Ovary (tissue), 9 donors: Measurements from ENCODE around the gene LENG8. TPM values are rescaled to one million over a fixed set of nuclear protein-coding genes. Genes with fewer than 3 reads are reported as not detected.
A peak's percentile ranks its signal among the peaks of the same experiment; 100 is the strongest.

ENCODE experiments used
- DNase-seq, 5 donors: peaks; one replicate each; pipeline ENCODE4 v3.0.0-alpha.2; 2019 to 2020
- H3K27ac ChIP-seq, 2 donors: fragments of 200-600 bp; one replicate each; pipeline versions ENCODE4 v1.5.1 to v1.8.0; 2019 to 2022
- H3K27me3 ChIP-seq: fragments of 200-600 bp; one replicate; pipeline ENCODE4 v1.8.0; 2022
- H3K36me3 ChIP-seq: fragments of 200-600 bp; sonication (generic); one replicate; pipeline ENCODE4 v1.5.1; 2019
- H3K4me1 ChIP-seq: one replicate; pipeline ENCODE4 v1.8.1; 2013; ENCODE audit warnings: mild to moderate bottlenecking, moderate library complexity; ENCODE audit not compliant: insufficient read depth
- H3K4me3 ChIP-seq: fragments of 200-600 bp; sonication (generic); one replicate; pipeline ENCODE4 v1.5.1; 2017
- H3K9me3 ChIP-seq, 2 donors: fragments of 200-600 bp in 1 of 2; sonication (generic) in 1 of 2; one replicate each; pipeline versions ENCODE4 v1.5.1 to v1.8.1; 2013 to 2019; ENCODE audit warnings: mild to moderate bottlenecking in 1 of 2, moderate library complexity in 1 of 2
- CTCF ChIP-seq, 3 donors: fragments of 450-650 bp in 2 of 3; fragments of 200-600 bp in 1 of 3; IDR thresholded peaks; one replicate each; pipeline versions ENCODE4 v1.5.1 to v1.8.0; 2016 to 2022; ENCODE audit warnings: antibody characterized with exemption in 3 of 3, mild to moderate bottlenecking in 1 of 3
- EP300 ChIP-seq: sonication (generic); formaldehyde crosslinking; IDR thresholded peaks from one replicate; pipeline ENCODE4 v1.6.1; 2017; ENCODE audit warnings: antibody characterized with exemption
- POLR2A ChIP-seq: fragments of 450-650 bp; IDR thresholded peaks from one replicate; pipeline ENCODE4 v1.6.1; 2017; ENCODE audit warnings: antibody characterized with exemption, mild to moderate bottlenecking, moderate library complexity
- WGBS, 3 donors: extraction: QIAGEN DNeasy Blood & Tissue Kit in 1 of 3; methylation state at CpG; one replicate each; pipeline versions ENCODE4 v1.1.5 to v1.1.7; 2013 to 2017; 5-methylcytosine and 5-hydroxymethylcytosine counted together
- intact Hi-C, 4 donors: fragments of 100-400 bp; cut with DNase I; formaldehyde crosslinking; loops; one replicate each; pipeline versions ENCODE4 v1.11.0 to v1.15.1; 2022 to 2023
- polyA plus RNA-seq, 2 donors: library from polyadenylated mRNA; stranded (reverse); fragments of 200-250 nt in 1 of 2; fragments of 350-450 nt in 1 of 2; fragmentation: Illumina TruSeq in 1 of 2; extraction: RNeasy Lipid Tissue Mini Kit (QIAGEN cat#74804) in 1 of 2; gene quantifications; one replicate each; pipeline ENCODE4 v1.2.3, GENCODE V29; 2013 to 2014
- total RNA-seq, 7 donors: library from RNA; depleted of rRNA in 2 of 7; stranded (reverse); fragments of >200 nt in 2 of 7; fragmentation: NEBNext Ultra II Directional in 3 of 7; extraction: Animal tissue kit (Norgen Biotek cat#: 25700) in 3 of 7; gene quantifications; one replicate each; pipeline versions ENCODE4 v1.1.0 to v1.2.4, GENCODE V29; 2016 to 2023
- donor health status: DM: no; HTN: no; CAD: no; lungs with moderate emphysema.
- donor health status: DM: no; HTN: no; CAD: no.
- donor health status: Bipolar disorder and iron deficiency.
- donor health status: DM: yes; HTN: yes; CAD: no.
- donor health status: DM: no; HTN: no; CAD: no.
- donor health status: DM: yes; HTN: yes; CAD: no.

LENG8 gene
- total and polyA plus RNA-seq, 9 donors, result 29.9 to 207 (median 136) TPM

- H3K9me3 ChIP-seq, result no peaks in the 10 kb centered on the region
- TF ChIP-seq POLR2A (no peak), EP300 (no peak), CTCF (IDR thresholded peaks at IDR 0.05) (no peak)
- H3K36me3 ChIP-seq, result no peaks in the 10 kb centered on the region
- no peak for DNase-seq
- no peak overlapping the region for H3K4me3 ChIP-seq
- intact Hi-C loops, result no loop called here
- peaks cover 2% of the 10 kb centered on the region for H3K4me1 ChIP-seq
- H3K27me3 ChIP-seq, result no peaks in the 10 kb centered on the region
- 26 to 38% (median 28%) methylated on average over 8 of the region's 8 CpGs for WGBS, 3 donors
- no peak overlapping the region for H3K27ac ChIP-seq
These were observed 19.9 kb upstream of the LENG8 start for GRCh38 chr19:54429176-54429495.

DNA sequence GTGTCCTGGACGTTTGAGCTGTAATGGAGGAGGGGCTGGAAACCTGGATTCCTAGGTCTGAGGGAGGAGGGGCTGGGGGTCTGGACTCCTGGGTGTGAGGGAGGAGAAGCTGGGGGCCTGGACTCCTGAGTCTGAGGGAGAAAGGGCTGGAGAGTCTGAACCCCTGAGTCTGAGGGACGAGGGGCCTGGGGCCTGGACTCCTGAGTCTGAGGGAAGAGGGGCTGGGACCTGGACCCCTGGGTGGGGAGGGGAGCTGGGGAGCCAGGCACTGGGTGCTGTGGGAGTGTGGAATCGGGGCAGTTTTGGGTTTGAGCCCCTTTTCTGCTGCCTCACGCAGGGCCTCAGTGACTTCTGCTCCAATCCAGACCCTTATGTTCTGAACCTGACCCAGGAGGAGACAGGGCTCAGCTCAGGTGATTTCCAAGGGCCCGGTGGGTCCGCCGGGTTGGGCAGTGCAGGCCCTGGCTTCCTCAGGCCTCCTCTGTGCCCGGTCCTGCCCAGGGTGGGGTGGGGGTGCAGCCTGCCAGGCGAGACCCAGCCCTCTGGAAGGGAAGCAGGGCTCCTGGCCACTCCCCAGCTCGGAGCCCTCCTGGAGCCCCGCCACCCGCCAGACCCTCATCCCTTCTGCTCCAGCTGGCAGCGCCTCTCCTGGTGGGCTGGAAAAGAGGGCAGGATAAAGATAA lies 19.3 kb upstream of the LENG8 start:
- Histone ChIP-seq H3K27me3 (no peaks in the 10 kb centered on the region), H3K4me1 (peaks cover 3% of the 10 kb centered on the region), H3K9me3 (no peaks in the 10 kb centered on the region), H3K36me3 (no peaks in the 10 kb centered on the region), H3K4me3 (no peak overlapping the region), H3K27ac (no peak overlapping the region)
- WGBS, 3 donors, result 28 to 45% (median 37%) methylated on average over 11 to 13 of the region's 13 CpGs
- intact Hi-C loops, result no loop called here
- DNase-seq, result no peak
- TF ChIP-seq CTCF (IDR thresholded peaks at IDR 0.05), result no peak
- TF ChIP-seq EP300, result no peak
- TF ChIP-seq POLR2A, result no peak

DNA sequence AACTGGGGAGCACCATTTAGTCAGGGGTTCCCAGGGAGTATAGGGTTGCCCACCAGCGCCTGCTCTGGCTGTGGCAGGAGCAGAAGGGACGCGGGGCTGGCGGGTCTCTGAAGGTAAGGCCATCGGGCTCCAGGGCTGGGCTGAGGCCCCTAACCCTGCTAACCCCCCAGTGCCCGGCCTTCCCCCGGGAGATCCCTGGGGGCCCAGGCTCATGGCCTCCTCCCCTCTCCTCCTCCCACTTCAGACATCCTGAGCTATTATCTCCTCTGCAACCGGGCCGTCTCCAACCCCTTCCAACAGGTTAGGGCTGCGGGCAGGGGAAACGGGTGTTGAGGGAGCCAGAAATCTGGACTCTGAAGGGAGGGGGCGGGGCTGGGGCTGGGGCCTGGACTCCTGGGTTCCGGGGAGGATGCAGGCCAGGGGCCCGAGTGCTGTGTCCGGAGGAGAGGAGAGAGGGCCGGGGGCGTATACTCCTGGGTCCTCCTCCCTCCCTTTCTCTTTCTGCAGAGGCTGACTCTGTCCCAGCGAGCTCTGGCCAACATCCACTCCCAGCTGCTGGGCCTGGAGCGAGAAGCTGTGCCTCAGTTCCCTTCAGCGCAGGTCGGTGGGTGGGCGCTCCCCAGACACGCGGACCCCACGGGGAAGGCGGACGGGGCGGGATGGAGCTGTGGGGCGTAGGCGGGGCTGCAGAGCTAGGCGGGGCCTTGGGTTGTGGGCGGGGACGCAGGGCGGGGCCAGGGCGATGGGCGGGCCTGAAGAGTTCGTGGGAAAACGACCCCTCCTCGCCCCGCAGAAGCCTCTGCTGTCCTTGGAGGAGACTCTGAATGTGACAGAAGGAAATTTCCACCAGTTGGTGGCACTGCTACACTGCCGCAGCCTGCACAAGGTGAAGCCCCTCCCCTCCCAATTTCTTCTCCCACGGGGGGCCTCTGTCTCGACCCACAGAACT lies 18.4 kb upstream of the LENG8 start:
- intact Hi-C loops, result no loop called here

More for the DNA sequence above, 18.4 kb upstream of the LENG8 start:
- Histone ChIP-seq H3K4me3 (peak overlapping the region; percentile 26), H3K9me3 (no peaks in the 10 kb centered on the region), H3K36me3 (no peaks in the 10 kb centered on the region), H3K4me1 (peaks cover 12% of the 10 kb centered on the region), H3K27ac (no peak overlapping the region), H3K27me3 (no peaks in the 10 kb centered on the region)
- 3% methylated on average over 35 to 43 of the region's 43 CpGs for WGBS, 3 donors
- TF ChIP-seq POLR2A, result no peak
- TF ChIP-seq CTCF (IDR thresholded peaks at IDR 0.05), result no peak
- no peak for TF ChIP-seq EP300
- peak in 3 of 5 donors; percentile 64 to 76 (median 66) for DNase-seq
